Measurements from ENCODE around the gene SLC16A7.
"Not testable (repeated sequence)": the region's sequence is repeated elsewhere in the genome, so short reads cannot be mapped to it uniquely, and the experiment has no call there.

SLC16A7 gene

DNA sequence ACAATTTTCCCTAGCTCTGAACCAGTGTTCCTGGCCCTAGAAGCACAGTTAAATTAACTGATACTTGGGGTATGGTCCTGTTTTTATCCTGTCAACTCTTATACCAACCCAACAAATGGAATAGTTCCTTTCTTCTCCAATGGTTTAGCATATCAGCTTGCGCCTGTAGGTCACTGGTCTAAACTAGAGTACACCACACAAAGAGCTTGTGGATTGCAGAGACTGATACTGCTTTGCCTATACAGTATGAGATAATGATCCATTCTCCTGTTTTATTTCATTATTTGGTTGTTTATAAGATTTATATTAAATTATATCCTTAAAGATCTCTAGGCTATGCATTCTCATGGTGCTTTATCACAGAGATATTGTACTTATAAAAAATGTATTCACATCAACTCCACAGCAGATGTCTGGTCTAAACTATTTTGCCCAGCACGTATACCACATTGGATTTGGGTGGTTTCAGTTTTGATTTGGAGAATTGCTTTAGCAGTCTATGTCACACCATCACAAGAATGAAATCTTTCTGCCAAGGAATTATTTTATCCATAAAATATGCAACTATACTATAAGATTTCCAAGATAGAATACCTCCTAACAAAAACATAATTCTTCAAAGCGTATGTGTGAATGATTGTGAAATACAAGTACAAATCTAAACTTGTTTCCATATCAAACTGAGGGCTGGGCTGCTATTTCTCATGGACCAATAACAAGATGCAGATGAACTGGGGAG, 142.1 kb downstream of the SLC16A7 start:
- Histone ChIP-seq H4K20me1 (peaks cover 0 to 12% (median 0%) of the 10 kb centered on the region in 11 experiments; a peak in 1 of 22 replicates), H3K36me3 (peaks cover 0 to 36% (median 8%) of the 10 kb centered on the region in 11 experiments; a peak in 10 of 22 replicates), H3K27ac (no peak overlapping the region), H3K4me3 (no peak overlapping the region), H3K9ac (no peak overlapping the region), H3K27me3 (no peaks in the 10 kb centered on the region), H3K9me3 (replicated peaks in 1 of 11) (peaks cover 0 to 11% (median 0%) of the 10 kb centered on the region in 11 experiments; a peak in 6 of 22 replicates), H3K4me2 (no peak overlapping the region), H3K4me1 (peaks cover 0 to 14% (median 0%) of the 10 kb centered on the region in 10 experiments; a peak in 2 of 20 replicates)
- no peak for TF ChIP-seq Cebpa-rat (IDR thresholded peaks at IDR 0.05)

DNA sequence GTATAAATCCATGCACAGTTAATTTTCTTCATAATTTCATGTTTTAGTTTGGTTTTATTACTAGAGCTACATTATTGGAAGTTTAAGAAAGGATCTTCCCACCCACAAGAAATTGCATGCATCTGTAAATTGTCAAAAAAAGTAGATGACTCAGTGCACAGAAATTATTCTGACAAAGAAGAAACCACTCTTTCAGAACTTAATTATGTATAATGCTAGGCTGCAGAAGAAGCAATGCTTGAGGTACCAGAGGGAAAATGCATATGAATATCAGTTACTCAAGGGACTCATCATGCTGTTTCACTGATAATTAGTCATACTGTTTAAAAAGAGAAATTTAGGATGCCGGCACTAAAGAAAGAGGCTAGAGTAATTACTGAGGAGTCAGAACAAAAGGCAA, 147.0 kb downstream of the SLC16A7 start:
- Histone ChIP-seq H3K4me2 (no peak overlapping the region), H4K20me1 (no peaks in the 10 kb centered on the region; a peak in 1 of 22 replicates), H3K4me1 (peaks cover 0 to 14% (median 0%) of the 10 kb centered on the region in 10 experiments; a peak in 2 of 20 replicates), H3K36me3 (peaks cover 0 to 34% (median 0%) of the 10 kb centered on the region in 11 experiments; a peak in 7 of 22 replicates), H3K27ac (no peak overlapping the region), H3K4me3 (no peak overlapping the region), H3K9ac (no peak overlapping the region), H3K27me3 (no peaks in the 10 kb centered on the region), H3K9me3 (replicated peaks in 1 of 11) (no peaks in the 10 kb centered on the region)
- TF ChIP-seq Cebpa-rat (IDR thresholded peaks at IDR 0.05), result no peak

DNA sequence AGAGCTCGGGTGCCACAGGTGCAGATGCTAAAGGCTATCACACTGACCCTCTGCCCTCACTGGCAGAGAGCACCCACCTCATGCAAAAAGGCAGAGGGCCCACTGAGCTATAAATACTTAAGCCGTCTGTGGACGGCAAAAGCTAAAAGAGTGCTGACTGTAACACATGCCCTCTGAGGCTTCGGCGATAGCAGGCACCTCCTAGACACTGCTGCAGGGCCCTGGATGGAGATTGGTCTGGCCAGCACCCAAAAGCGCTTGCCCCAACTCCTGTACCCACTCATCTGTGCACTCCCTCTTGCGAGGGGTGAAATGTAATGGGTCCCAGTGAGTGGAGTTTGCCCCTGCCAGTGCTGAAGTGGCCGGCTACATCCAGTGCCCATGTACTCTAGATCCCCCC, 148.7 kb downstream of the SLC16A7 start:
- H3K4me2 ChIP-seq, result no peak overlapping the region
- TF ChIP-seq Cebpa-rat (IDR thresholded peaks at IDR 0.05), result no peak
- H3K9me3 ChIP-seq (replicated peaks in 1 of 11), result peaks cover 0 to 9% (median 5%) of the 10 kb centered on the region in 11 experiments; a peak in 11 of 22 replicates
- H3K4me1 ChIP-seq, result peaks cover 0 to 14% (median 0%) of the 10 kb centered on the region in 10 experiments; a peak in 2 of 20 replicates
- no peak overlapping the region for H3K4me3 ChIP-seq
- H4K20me1 ChIP-seq, result no peaks in the 10 kb centered on the region; a peak in 1 of 22 replicates
- H3K9ac ChIP-seq, result no peak overlapping the region
- no peaks in the 10 kb centered on the region for H3K27me3 ChIP-seq
- H3K36me3 ChIP-seq, result peaks cover 0 to 49% (median 0%) of the 10 kb centered on the region in 11 experiments; a peak in 8 of 22 replicates
- H3K27ac ChIP-seq, result no peak overlapping the region

DNA sequence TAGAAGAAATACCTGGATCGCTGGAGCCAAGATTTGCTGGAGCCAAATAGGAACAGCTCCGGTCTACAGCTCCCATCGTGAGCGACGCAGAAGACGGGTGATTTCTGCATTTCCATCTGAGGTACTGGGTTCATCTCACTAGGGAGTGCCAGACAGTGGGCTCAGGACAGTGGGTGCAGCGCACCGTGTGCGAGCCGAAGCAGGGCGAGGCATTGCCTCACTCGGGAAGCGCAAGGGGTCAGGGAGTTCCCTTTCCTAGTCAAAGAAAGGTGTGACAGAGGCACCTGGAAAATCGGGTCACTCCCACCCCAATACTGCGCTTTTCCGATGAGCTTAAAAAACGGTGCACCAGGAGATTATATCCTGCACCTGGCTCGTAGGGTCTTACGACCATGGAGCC, 155.3 kb downstream of the SLC16A7 start:
- Histone ChIP-seq H3K36me3 (peaks cover 0 to 32% (median 0%) of the 10 kb centered on the region in 11 experiments; a peak in 5 of 22 replicates), H3K9me3 (replicated peaks in 1 of 11) (peaks cover 0 to 20% (median 10%) of the 10 kb centered on the region in 11 experiments; a peak in 12 of 22 replicates)
- not testable (repeated sequence) for H3K4me2 ChIP-seq, H4K20me1 ChIP-seq, H3K4me3 ChIP-seq, H3K4me1 ChIP-seq, H3K27me3 ChIP-seq, H3K27ac ChIP-seq, H3K9ac ChIP-seq

DNA sequence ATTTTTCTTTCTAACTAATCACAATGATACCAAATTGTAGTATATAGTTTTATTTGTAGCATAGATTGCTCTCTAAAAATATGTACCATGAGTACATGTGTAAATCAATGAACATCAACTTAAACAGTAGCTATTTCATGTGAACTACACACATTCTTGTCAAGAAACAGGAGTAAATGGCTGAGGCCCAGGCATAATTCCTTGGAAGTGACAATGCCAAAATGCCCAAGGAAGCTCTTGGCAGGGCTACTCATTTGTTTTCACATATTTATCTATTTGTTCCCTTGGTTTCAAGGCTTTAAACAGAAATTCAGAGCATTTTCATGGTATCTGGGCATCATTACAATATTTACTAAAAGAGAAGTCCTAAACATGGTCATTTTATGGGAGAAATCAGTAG, 165.7 kb downstream of the SLC16A7 start:
- no peaks in the 10 kb centered on the region for H3K27me3 ChIP-seq
- no peak for TF ChIP-seq Cebpa-rat (IDR thresholded peaks at IDR 0.05)
- no peaks in the 10 kb centered on the region for H3K4me1 ChIP-seq
- H4K20me1 ChIP-seq, result no peaks in the 10 kb centered on the region
- H3K9me3 ChIP-seq (replicated peaks in 1 of 11), result no peaks in the 10 kb centered on the region
- H3K9ac ChIP-seq, result no peak overlapping the region
- H3K4me3 ChIP-seq, result no peak overlapping the region
- no peak overlapping the region for H3K27ac ChIP-seq
- no peak overlapping the region for H3K4me2 ChIP-seq
- H3K36me3 ChIP-seq, result peaks cover 0 to 11% (median 0%) of the 10 kb centered on the region in 11 experiments; a peak in 3 of 22 replicates

DNA sequence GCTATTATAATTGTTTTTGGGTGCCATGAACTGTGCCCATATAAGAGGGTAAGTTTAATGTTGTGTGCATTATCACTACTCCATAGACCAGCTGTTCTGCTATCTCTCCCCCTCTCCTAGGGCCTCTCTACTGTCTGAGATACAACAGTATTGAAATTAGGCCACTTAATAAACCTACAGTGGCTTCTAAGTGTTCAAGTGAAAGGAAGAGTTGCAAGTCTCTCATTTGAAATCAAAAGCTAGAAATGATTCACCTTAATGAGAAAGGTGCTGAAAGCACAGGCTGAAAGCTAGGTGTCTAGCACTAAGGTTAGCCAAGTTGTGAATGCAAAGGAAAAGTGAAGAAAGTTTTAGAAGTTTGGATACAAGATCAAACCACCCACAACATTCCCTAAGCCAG, 168.0 kb downstream of the SLC16A7 start:
- H3K36me3 ChIP-seq, result peaks cover 0 to 26% (median 0%) of the 10 kb centered on the region in 11 experiments; a peak in 7 of 22 replicates
- no peak for TF ChIP-seq Cebpa-rat (IDR thresholded peaks at IDR 0.05)
- no peak overlapping the region for H3K4me2 ChIP-seq
- H3K4me1 ChIP-seq, result no peaks in the 10 kb centered on the region
- H3K4me3 ChIP-seq, result no peak overlapping the region
- no peak overlapping the region for H3K27ac ChIP-seq
- no peak overlapping the region for H3K9ac ChIP-seq
- peaks cover 7 to 13% (median 8%) of the 10 kb centered on the region in 11 experiments; a peak in 19 of 22 replicates for H3K9me3 ChIP-seq (replicated peaks in 1 of 11)
- H4K20me1 ChIP-seq, result no peaks in the 10 kb centered on the region
- H3K27me3 ChIP-seq, result no peaks in the 10 kb centered on the region

DNA sequence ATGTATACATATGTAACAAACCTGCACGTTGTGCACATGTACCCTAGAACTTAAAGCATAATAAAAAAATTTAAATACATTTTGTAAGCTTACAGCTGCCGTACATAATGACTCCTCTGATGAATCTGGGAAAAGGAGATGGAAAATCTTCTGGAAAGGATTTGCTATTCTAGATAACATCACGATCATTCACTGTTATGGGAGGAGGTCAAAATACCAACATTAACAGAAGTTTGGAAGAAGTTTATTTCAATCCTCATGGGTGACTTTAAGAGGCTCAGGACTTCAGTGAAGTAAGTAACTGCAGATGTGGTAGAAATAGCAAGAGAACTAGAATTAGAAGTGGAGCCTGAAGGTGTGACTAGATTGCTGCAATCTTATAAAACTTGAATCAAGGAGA, 172.2 kb downstream of the SLC16A7 start:
- Histone ChIP-seq H3K4me3 (no peak overlapping the region), H3K27me3 (no peaks in the 10 kb centered on the region), H3K36me3 (peaks cover 0 to 35% (median 0%) of the 10 kb centered on the region in 11 experiments; a peak in 7 of 22 replicates), H3K9ac (no peak overlapping the region), H3K9me3 (replicated peaks in 1 of 11) (peaks cover 7 to 13% (median 8%) of the 10 kb centered on the region in 11 experiments; a peak in 19 of 22 replicates), H4K20me1 (no peaks in the 10 kb centered on the region), H3K4me1 (no peaks in the 10 kb centered on the region), H3K4me2 (no peak overlapping the region), H3K27ac (no peak overlapping the region)
- TF ChIP-seq Cebpa-rat (IDR thresholded peaks at IDR 0.05), result no peak

DNA sequence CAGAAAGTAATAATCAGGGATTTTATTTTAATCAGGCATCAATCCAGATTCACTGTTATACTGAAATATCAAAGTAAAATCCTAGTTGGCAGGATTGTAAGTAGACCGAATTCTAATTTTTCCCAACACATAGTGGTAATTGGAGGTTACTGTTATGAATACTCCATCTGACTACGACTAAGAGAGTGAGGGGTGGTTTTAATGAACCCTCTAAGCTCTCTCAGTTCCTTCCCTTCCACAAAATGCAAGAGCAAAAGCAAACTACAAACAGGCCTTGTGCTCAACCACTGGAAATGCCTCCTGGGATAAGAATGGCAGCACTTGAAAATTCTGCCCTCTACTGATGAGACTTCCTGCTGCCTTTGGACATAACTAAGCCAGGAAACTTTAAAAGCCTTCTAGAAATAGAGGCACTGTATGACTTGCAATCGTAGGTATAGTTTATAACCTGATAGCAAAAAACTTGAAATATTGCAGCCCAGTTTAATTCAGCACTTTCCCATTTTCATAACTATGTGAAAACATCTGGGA, 184.8 kb downstream of the SLC16A7 start:
- Histone ChIP-seq H3K27me3 (no peaks in the 10 kb centered on the region), H3K4me2 (no peak overlapping the region), H3K27ac (no peak overlapping the region), H4K20me1 (no peaks in the 10 kb centered on the region), H3K36me3 (peaks cover 0 to 59% (median 0%) of the 10 kb centered on the region in 11 experiments; a peak in 5 of 22 replicates), H3K9me3 (replicated peaks in 1 of 11) (no peaks in the 10 kb centered on the region), H3K4me1 (0 out of 20 replicates have a peak, but pooled peaks cover 0 to 4% (median 0%) of the 10 kb centered on the region in 10 experiments), H3K9ac (no peak overlapping the region), H3K4me3 (no peak overlapping the region)
- no peak for TF ChIP-seq Cebpa-rat (IDR thresholded peaks at IDR 0.05)

DNA sequence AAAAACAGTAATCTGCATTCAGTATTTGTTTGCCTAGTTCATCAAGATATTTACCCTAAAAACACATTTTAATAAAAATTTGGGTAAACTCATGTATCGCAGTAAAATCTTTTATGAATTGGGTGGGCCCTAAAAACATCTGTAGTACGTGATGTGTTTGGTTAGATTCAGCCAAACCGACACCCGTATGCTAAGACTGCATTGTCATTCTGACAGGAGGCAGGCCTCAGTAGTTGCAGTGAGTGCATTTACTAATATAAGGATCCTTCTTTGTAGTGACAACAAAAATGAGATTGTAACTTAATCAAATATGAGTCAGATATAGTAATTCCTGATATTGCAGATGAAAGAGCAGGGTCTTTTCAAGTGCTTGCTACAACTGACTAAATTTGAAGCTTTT, 191.8 kb downstream of the SLC16A7 start:
- H4K20me1 ChIP-seq, result no peaks in the 10 kb centered on the region
- no peak overlapping the region for H3K27ac ChIP-seq
- H3K9me3 ChIP-seq (replicated peaks in 1 of 11), result peaks cover 0 to 8% (median 6%) of the 10 kb centered on the region in 11 experiments; a peak in 11 of 22 replicates
- TF ChIP-seq Cebpa-rat (IDR thresholded peaks at IDR 0.05), result no peak
- peaks cover 0 to 23% (median 0%) of the 10 kb centered on the region in 11 experiments; a peak in 8 of 22 replicates for H3K36me3 ChIP-seq
- no peaks in the 10 kb centered on the region for H3K27me3 ChIP-seq
- no peak overlapping the region for H3K9ac ChIP-seq
- H3K4me2 ChIP-seq, result no peak overlapping the region
- no peak overlapping the region for H3K4me3 ChIP-seq
- H3K4me1 ChIP-seq, result no peaks in the 10 kb centered on the region
